Measurements from ENCODE around the gene NAT16.

GRCh38 chr7:101126651-101127459 is 53.2 kb downstream of the NAT16 start, which contains the start of gene SERPINE1:
- TF ChIP-seq CTCF (IDR thresholded peaks at IDR 0.05) (peak; percentile 29), EZH2phosphoT487 (IDR thresholded peaks at IDR 0.05) (no peak)

Data from neural progenitor cell (in vitro differentiated cells).